Ascending aorta (tissue), 2 donors: Measurements from ENCODE around the gene AMBRA1. TPM values are rescaled to one million over a fixed set of nuclear protein-coding genes. Genes with fewer than 3 reads are reported as not detected.
"Not testable (repeated sequence)": the region's sequence is repeated elsewhere in the genome, so short reads cannot be mapped to it uniquely, and the experiment has no call there.

Experiments
- DNase-seq, 2 donors: peaks; one replicate each; pipeline ENCODE4 v3.0.0-alpha.2; 2019; ENCODE audit warnings: low spot score in 2 of 2
- H3K27ac ChIP-seq, 2 donors: fragments of 200-600 bp; sonication (generic); one replicate each; pipeline ENCODE4 v1.5.1; 2016 to 2017; ENCODE audit warnings: mild to moderate bottlenecking in 1 of 2
- H3K27me3 ChIP-seq: fragments of 200-600 bp; sonication (generic); one replicate; pipeline ENCODE4 v1.5.1; 2017
- H3K36me3 ChIP-seq, 2 donors: fragments of 200-600 bp; sonication (generic); one replicate each; pipeline ENCODE4 v1.5.1; 2016
- H3K4me1 ChIP-seq, 2 donors: fragments of 200-600 bp; sonication (generic); one replicate each; pipeline ENCODE4 v1.5.1; 2016 to 2017; ENCODE audit warnings: mild to moderate bottlenecking in 1 of 2
- H3K4me3 ChIP-seq, 2 donors: fragments of 200-600 bp; sonication (generic); one replicate each; pipeline ENCODE4 v1.5.1; 2016 to 2017; ENCODE audit warnings: mild to moderate bottlenecking in 1 of 2
- H3K9me3 ChIP-seq, 2 donors: fragments of 200-600 bp; sonication (generic); one replicate each; pipeline ENCODE4 v1.5.1; 2016
- CTCF ChIP-seq, 3 experiments: fragments of 200-600 bp in 2 of 3; fragments of 450-650 bp in 1 of 3; sonication (generic) in 2 of 3; IDR thresholded peaks; one replicate each; pipeline ENCODE4 v1.5.1; 2016 to 2019; ENCODE audit warnings: antibody characterized with exemption in 3 of 3, mild to moderate bottlenecking in 1 of 3, moderate library complexity in 1 of 3
- intact Hi-C: fragments of 100-400 bp; cut with DNase I; formaldehyde crosslinking; loops from one replicate; pipeline ENCODE4 v1.15.1; 2023
- total RNA-seq: library from RNA; depleted of rRNA; stranded (reverse); fragments of >200 nt; gene quantifications from one replicate; pipeline ENCODE4 v1.1.0, GENCODE V29; 2016

Gene AMBRA1
- total RNA-seq, 1 donor from 2014 or later = 12.1 TPM

- no peak overlapping the region for H3K4me3 ChIP-seq
- peaks cover 4 to 5% of the 10 kb centered on the region in 2 donors for H3K4me1 ChIP-seq
- no peak for DNase-seq
- peaks cover 53 to 61% of the 10 kb centered on the region in 2 donors for H3K36me3 ChIP-seq
- H3K9me3 ChIP-seq = no peaks in the 10 kb centered on the region
- intact Hi-C loops = no loop called here
- no peaks in the 10 kb centered on the region for H3K27me3 ChIP-seq
- TF ChIP-seq CTCF (IDR thresholded peaks at IDR 0.05) = no peak
- no peak overlapping the region for H3K27ac ChIP-seq
Measured at GRCh38 chr11:46372086-46372485, 221.7 kb downstream of the AMBRA1 start.

- DNase-seq, H3K9me3 ChIP-seq, H3K4me3 ChIP-seq, H3K27ac ChIP-seq, H3K27me3 ChIP-seq, intact Hi-C loops, H3K4me1 ChIP-seq: not testable (repeated sequence)
- peaks cover 45 to 53% of the 10 kb centered on the region in 2 donors for H3K36me3 ChIP-seq
Measured at GRCh38 chr11:46371262-46371661, 222.6 kb downstream of the AMBRA1 start.

GRCh38 chr11:46370253-46370652 is 223.6 kb downstream of the AMBRA1 start:
- Histone ChIP-seq H3K27me3 (no peaks in the 10 kb centered on the region), H3K36me3 (peaks cover 35 to 43% of the 10 kb centered on the region in 2 donors), H3K4me3 (no peak overlapping the region), H3K4me1 (peaks cover 5 to 6% of the 10 kb centered on the region in 2 donors), H3K27ac (no peak overlapping the region), H3K9me3 (no peaks in the 10 kb centered on the region)
- no peak for TF ChIP-seq CTCF (IDR thresholded peaks at IDR 0.05)
- DNase-seq = no peak
- intact Hi-C loops = no loop called here

- H3K27me3 ChIP-seq = no peaks in the 10 kb centered on the region
- no peak overlapping the region for H3K4me3 ChIP-seq
- DNase-seq = no peak
- TF ChIP-seq CTCF (IDR thresholded peaks at IDR 0.05) = peak; percentile 32 to 73 (median 56)
- H3K4me1 ChIP-seq = peaks cover 5 to 6% of the 10 kb centered on the region in 2 donors
- H3K27ac ChIP-seq = no peak overlapping the region
- peaks cover 28 to 37% of the 10 kb centered on the region in 2 donors for H3K36me3 ChIP-seq
- H3K9me3 ChIP-seq = no peaks in the 10 kb centered on the region
- intact Hi-C loops = no loop called here
Measured at GRCh38 chr11:46369458-46370152, 224.2 kb downstream of the AMBRA1 start.

GRCh38 chr11:46367916-46368267 is 225.9 kb downstream of the AMBRA1 start:
- DNase-seq = no peak
- Histone ChIP-seq H3K27me3 (no peaks in the 10 kb centered on the region), H3K4me1 (peaks cover 9 to 11% of the 10 kb centered on the region in 2 donors), H3K36me3 (peaks cover 17 to 24% of the 10 kb centered on the region in 2 donors), H3K27ac (no peak overlapping the region), H3K4me3 (no peak overlapping the region), H3K9me3 (no peaks in the 10 kb centered on the region)
- intact Hi-C loops = loop anchor here (1.0 kb wide), 1 partner anchor 21 kb away; the partner anchor contains the start of gene DGKZ
- TF ChIP-seq CTCF (IDR thresholded peaks at IDR 0.05) = no peak

GRCh38 chr11:46367244-46367915 is 226.4 kb downstream of the AMBRA1 start:
- Histone ChIP-seq H3K36me3 (peaks cover 17 to 22% of the 10 kb centered on the region in 2 donors), H3K9me3 (no peaks in the 10 kb centered on the region), H3K4me3 (no peak overlapping the region), H3K4me1 (peaks cover 9 to 13% of the 10 kb centered on the region in 2 donors), H3K27me3 (no peaks in the 10 kb centered on the region), H3K27ac (no peak overlapping the region)
- no peak for DNase-seq
- intact Hi-C loops = loop anchor here (1.0 kb wide), 1 partner anchor 20 kb away; the partner anchor contains the start of gene DGKZ
- TF ChIP-seq CTCF (IDR thresholded peaks at IDR 0.05) = peak; percentile 85 to 90 (median 87)
